ENCODE measurements around the gene DIPK1C.

The DIPK1C gene

GRCh38 chr18:74427442-74428112 is 29.5 kb downstream of the DIPK1C start:
- no peak for FAIRE-seq
- DNase-seq (ENCODE audit: extremely low spot score, insufficient read length, low read depth): no peak

- DNase-seq (ENCODE audit: extremely low spot score, insufficient read length, low read depth): no peak
- FAIRE-seq: no peak
These were observed 31.2 kb downstream of the DIPK1C start for GRCh38 chr18:74425876-74426275.

GRCh38 chr18:74425161-74425560 is 31.9 kb downstream of the DIPK1C start:
- DNase-seq (ENCODE audit: extremely low spot score, insufficient read length, low read depth) (no peak), FAIRE-seq (no peak)

GRCh38 chr18:74422541-74422940 is 34.6 kb downstream of the DIPK1C start:
- no peak for DNase-seq (ENCODE audit: extremely low spot score, insufficient read length, low read depth)
- no peak for FAIRE-seq

- FAIRE-seq (no peak), DNase-seq (ENCODE audit: extremely low spot score, insufficient read length, low read depth) (no peak)
These were observed 36.2 kb downstream of the DIPK1C start for GRCh38 chr18:74420926-74421325.

GRCh38 chr18:74420481-74420880 is 36.6 kb downstream of the DIPK1C start:
- DNase-seq (ENCODE audit: extremely low spot score, insufficient read length, low read depth): no peak
- FAIRE-seq: no peak

- DNase-seq (ENCODE audit: extremely low spot score, insufficient read length, low read depth): no peak
- FAIRE-seq: no peak
These were observed 37.3 kb downstream of the DIPK1C start for GRCh38 chr18:74419761-74420160.

- no peak for DNase-seq (ENCODE audit: extremely low spot score, insufficient read length, low read depth)
- FAIRE-seq: no peak
These were observed 39.1 kb downstream of the DIPK1C start for GRCh38 chr18:74418023-74418422.

GRCh38 chr18:74416124-74416523 is 41.0 kb downstream of the DIPK1C start:
- DNase-seq (ENCODE audit: extremely low spot score, insufficient read length, low read depth) (no peak), FAIRE-seq (no peak)

GRCh38 chr18:74414953-74415515 is 42.1 kb downstream of the DIPK1C start:
- FAIRE-seq (no peak), DNase-seq (ENCODE audit: extremely low spot score, insufficient read length, low read depth) (no peak)

- no peak for DNase-seq (ENCODE audit: extremely low spot score, insufficient read length, low read depth)
- no peak for FAIRE-seq
These were observed 43.3 kb downstream of the DIPK1C start for GRCh38 chr18:74413836-74414235.

- FAIRE-seq: no peak
These were observed 44.8 kb downstream of the DIPK1C start for GRCh38 chr18:74412116-74412880.

GRCh38 chr18:74411475-74411874 is 45.6 kb downstream of the DIPK1C start:
- no peak for FAIRE-seq
- no peak for DNase-seq (ENCODE audit: extremely low spot score, insufficient read length, low read depth)

More at GRCh38 chr18:74412116-74412880, 44.8 kb downstream of the DIPK1C start:
- DNase-seq (ENCODE audit: extremely low spot score, insufficient read length, low read depth): no peak

GRCh38 chr18:74410441-74410992 is 46.6 kb downstream of the DIPK1C start:
- no peak for FAIRE-seq
- no peak for DNase-seq (ENCODE audit: extremely low spot score, insufficient read length, low read depth)

- peak; percentile 5 for FAIRE-seq
- DNase-seq (ENCODE audit: extremely low spot score, insufficient read length, low read depth): peak; percentile 14
These were observed 49.2 kb downstream of the DIPK1C start for GRCh38 chr18:74407888-74408287.

- no peak for DNase-seq (ENCODE audit: extremely low spot score, insufficient read length, low read depth)
- FAIRE-seq: no peak
These were observed 54.2 kb downstream of the DIPK1C start for GRCh38 chr18:74402806-74403433.

- FAIRE-seq (no peak), DNase-seq (ENCODE audit: extremely low spot score, insufficient read length, low read depth) (no peak)
These were observed 56.3 kb downstream of the DIPK1C start for GRCh38 chr18:74400813-74401212.

GRCh38 chr18:74399091-74399887 is 57.8 kb downstream of the DIPK1C start:
- DNase-seq (ENCODE audit: extremely low spot score, insufficient read length, low read depth) (no peak), FAIRE-seq (no peak)

GRCh38 chr18:74397572-74397971 is 59.5 kb downstream of the DIPK1C start:
- DNase-seq (ENCODE audit: extremely low spot score, insufficient read length, low read depth): no peak
- no peak for FAIRE-seq
